VCaP (cell line): ENCODE results near the gene RWDD2A.

Experiments used
- H3K27ac ChIP-seq: fragments of 450-650 bp; 2 replicates; pipeline ENCODE4 v1.5.1; 2017
- CTCF ChIP-seq: fragments of 450-650 bp; conservative IDR thresholded peaks from 2 replicates; pipeline ENCODE4 v1.5.1; 2017; ENCODE audit warnings: mild to moderate bottlenecking, moderate library complexity

The RWDD2A gene

GRCh38 chr6:83221276-83221675, 28.1 kb downstream of the RWDD2A start:
- H3K27ac ChIP-seq, result no peak overlapping the region
- no peak for TF ChIP-seq CTCF

- peak; percentile 78 for TF ChIP-seq CTCF
These were observed 28.8 kb downstream of the RWDD2A start for GRCh38 chr6:83221889-83222479.

GRCh38 chr6:83226517-83226916, 33.4 kb downstream of the RWDD2A start:
- TF ChIP-seq CTCF, result no peak
- no peak overlapping the region for H3K27ac ChIP-seq

More at GRCh38 chr6:83221889-83222479, 28.8 kb downstream of the RWDD2A start:
- no peak overlapping the region for H3K27ac ChIP-seq

GRCh38 chr6:83231146-83231545, 38.0 kb downstream of the RWDD2A start:
- TF ChIP-seq CTCF, result no peak
- H3K27ac ChIP-seq, result no peak overlapping the region

- no peak for TF ChIP-seq CTCF
- H3K27ac ChIP-seq, result no peak overlapping the region
These were observed 54.3 kb downstream of the RWDD2A start for GRCh38 chr6:83247471-83247870.
